Stomach (tissue), 4 donors: Measurements from ENCODE around the gene ICE1.

Source experiments
- EP300 ChIP-seq: sonication (generic); formaldehyde crosslinking; IDR thresholded peaks from one replicate; pipeline ENCODE4 v1.6.1; 2017; ENCODE audit warnings: antibody characterized with exemption
- POLR2A ChIP-seq, 4 donors: fragments of 450-650 bp; IDR thresholded peaks; one replicate each; pipeline ENCODE4 v1.6.1; 2016; ENCODE audit warnings: antibody characterized with exemption in 4 of 4, control low read depth in 2 of 4, mild to moderate bottlenecking in 1 of 4, moderate library complexity in 1 of 4
- POLR2AphosphoS5 ChIP-seq, 3 donors: sonication (generic); formaldehyde crosslinking; IDR thresholded peaks; one replicate each; pipeline ENCODE4 v1.6.1; 2016; ENCODE audit warnings: antibody characterized with exemption in 3 of 3
- TF ChIP-seq, protein P1 (sequence below), 7 experiments: fragments of 450-650 bp in 4 of 7; fragments of 200-600 bp in 3 of 7; sonication (generic) in 3 of 7; IDR thresholded peaks; one replicate each; pipeline ENCODE4 v1.5.1; 2016 to 2019; ENCODE audit warnings: antibody characterized with exemption in 7 of 7, control low read depth in 2 of 7, mild to moderate bottlenecking in 1 of 7

DNA sequence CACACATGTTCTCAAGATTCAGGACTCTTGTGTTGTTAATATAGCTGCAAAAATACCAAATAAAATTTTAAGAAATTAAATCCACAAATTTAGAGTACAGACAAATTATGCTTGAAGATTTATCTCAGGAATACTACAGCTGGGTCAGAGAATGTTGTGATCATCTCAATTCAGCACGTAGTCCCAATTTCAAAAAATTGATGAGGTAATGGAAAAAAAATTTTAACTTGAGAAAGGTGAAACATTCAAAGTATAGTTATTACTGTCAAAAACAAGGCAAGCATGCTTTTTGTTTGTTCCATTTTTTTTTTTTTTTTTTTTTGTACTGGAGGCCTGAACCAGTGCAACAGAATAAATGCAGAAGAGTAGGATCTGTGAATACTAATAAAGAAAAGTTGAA lies 29.4 kb downstream of the ICE1 start:
- TF ChIP-seq POLR2A (IDR thresholded peaks at IDR 0.05), result no peak
- TF ChIP-seq, protein P1, sequence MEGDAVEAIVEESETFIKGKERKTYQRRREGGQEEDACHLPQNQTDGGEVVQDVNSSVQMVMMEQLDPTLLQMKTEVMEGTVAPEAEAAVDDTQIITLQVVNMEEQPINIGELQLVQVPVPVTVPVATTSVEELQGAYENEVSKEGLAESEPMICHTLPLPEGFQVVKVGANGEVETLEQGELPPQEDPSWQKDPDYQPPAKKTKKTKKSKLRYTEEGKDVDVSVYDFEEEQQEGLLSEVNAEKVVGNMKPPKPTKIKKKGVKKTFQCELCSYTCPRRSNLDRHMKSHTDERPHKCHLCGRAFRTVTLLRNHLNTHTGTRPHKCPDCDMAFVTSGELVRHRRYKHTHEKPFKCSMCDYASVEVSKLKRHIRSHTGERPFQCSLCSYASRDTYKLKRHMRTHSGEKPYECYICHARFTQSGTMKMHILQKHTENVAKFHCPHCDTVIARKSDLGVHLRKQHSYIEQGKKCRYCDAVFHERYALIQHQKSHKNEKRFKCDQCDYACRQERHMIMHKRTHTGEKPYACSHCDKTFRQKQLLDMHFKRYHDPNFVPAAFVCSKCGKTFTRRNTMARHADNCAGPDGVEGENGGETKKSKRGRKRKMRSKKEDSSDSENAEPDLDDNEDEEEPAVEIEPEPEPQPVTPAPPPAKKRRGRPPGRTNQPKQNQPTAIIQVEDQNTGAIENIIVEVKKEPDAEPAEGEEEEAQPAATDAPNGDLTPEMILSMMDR (IDR thresholded peaks at IDR 0.05), result no peak
- TF ChIP-seq POLR2AphosphoS5 (IDR thresholded peaks at IDR 0.05), result no peak
- TF ChIP-seq EP300, result no peak
